Myocyte (in vitro differentiated cells): Measurements from ENCODE around the gene MYL6B. TPM values are rescaled to one million over a fixed set of nuclear protein-coding genes. Genes with fewer than 3 reads are reported as not detected.
A peak's percentile ranks its signal among the peaks of the same experiment; 100 is the strongest.

Experiments used
- DNase-seq: peaks from one replicate; pipeline ENCODE4 v3.0.0-alpha.2; 2012; ENCODE audit warnings: low read depth
- total RNA-seq: library from RNA; depleted of rRNA; stranded (reverse); fragments of >200 nt; gene quantifications from 2 replicates; pipeline ENCODE4 v1.2.3, GENCODE V29; 2014

The MYL6B gene
- total RNA-seq, 1 donor from 2014 or later = 3,936 TPM

- peak; percentile 94 for DNase-seq
Observed at GRCh38 chr12:56121204-56121870, 31.1 kb upstream of the MYL6B start.

GRCh38 chr12:56122637-56123036 lies 29.8 kb upstream of the MYL6B start:
- peak; percentile 84 for DNase-seq

- no peak for DNase-seq
Observed at GRCh38 chr12:56124133-56124532, 28.3 kb upstream of the MYL6B start.

GRCh38 chr12:56126732-56127239 lies 25.6 kb upstream of the MYL6B start:
- no peak for DNase-seq

GRCh38 chr12:56127485-56127887 lies 24.9 kb upstream of the MYL6B start:
- no peak for DNase-seq

GRCh38 chr12:56127888-56128669 lies 24.3 kb upstream of the MYL6B start, which contains the start of gene ESYT1:
TSS of gene ESYT1 (plus strand) at chr12:56128267. CDS start at chr12:56128320, 53 bp downstream.
- peak; percentile 100 for DNase-seq

- peak; percentile 28 for DNase-seq
Observed at GRCh38 chr12:56128670-56129205, 23.6 kb upstream of the MYL6B start.

GRCh38 chr12:56129206-56129941 lies 23.0 kb upstream of the MYL6B start:
- DNase-seq = peak; percentile 63

GRCh38 chr12:56129942-56130495 lies 22.4 kb upstream of the MYL6B start:
- DNase-seq = peak; percentile 64

- no peak for DNase-seq
Observed at GRCh38 chr12:56130876-56131275, 21.5 kb upstream of the MYL6B start.

- DNase-seq = no peak
Observed at GRCh38 chr12:56134897-56135296, 17.5 kb upstream of the MYL6B start.

- no peak for DNase-seq
Observed at GRCh38 chr12:56137853-56138571, 14.4 kb upstream of the MYL6B start.

GRCh38 chr12:56141946-56142784 lies 10.2 kb upstream of the MYL6B start:
- DNase-seq = no peak

- DNase-seq = no peak
Observed at GRCh38 chr12:56143217-56143616, 9.2 kb upstream of the MYL6B start.

GRCh38 chr12:56143870-56144269 lies 8.5 kb upstream of the MYL6B start:
- DNase-seq = no peak

GRCh38 chr12:56145217-56145616 lies 7.2 kb upstream of the MYL6B start:
- no peak for DNase-seq

GRCh38 chr12:56146492-56147460 lies 5.6 kb upstream of the MYL6B start:
- no peak for DNase-seq

- DNase-seq = peak; percentile 16
Observed at GRCh38 chr12:56150563-56150962, 1.8 kb upstream of the MYL6B start.
